Brain microvascular endothelial cell (primary cell): Measurements from ENCODE around the gene PRKAG3.

Experiments used
- DNase-seq: peaks from one replicate; pipeline ENCODE4 v3.0.0-alpha.2; 2020
- H3K27ac ChIP-seq: fragments of 250-450 bp; sonication (Bioruptor Pico); 2 replicates; pipeline ENCODE4 v1.5.1; 2020; ENCODE audit warnings: mild to moderate bottlenecking, moderate library complexity
- H3K27me3 ChIP-seq: fragments of 250-450 bp; sonication (Bioruptor Pico); replicated peaks from 2 replicates; pipeline ENCODE4 v1.5.1; 2020; ENCODE audit warnings: mild to moderate bottlenecking
- H3K36me3 ChIP-seq: fragments of 250-450 bp; sonication (Bioruptor Pico); replicated peaks from 2 replicates; pipeline ENCODE4 v1.5.1; 2020; ENCODE audit warnings: mild to moderate bottlenecking
- H3K4me3 ChIP-seq: 2 replicates; pipeline ENCODE4 v1.5.1; 2011; ENCODE audit warnings: low read depth, mild to moderate bottlenecking, control low read depth, low read length, moderate library complexity
- CTCF ChIP-seq: IDR thresholded peaks from 2 replicates; pipeline ENCODE4 v1.5.1; 2011; ENCODE audit warnings: low read depth, mild to moderate bottlenecking, moderate library complexity, low read length, control low read depth, inconsistent platforms; ENCODE audit errors: missing control alignments
- in situ Hi-C: cut with HindIII; loops from 2 replicates; pipeline ENCODE4 v1.10.0; 2017; ENCODE audit warnings: low sequenced_read_pairs, low pct_ligation_motif_present

Gene PRKAG3

DNA sequence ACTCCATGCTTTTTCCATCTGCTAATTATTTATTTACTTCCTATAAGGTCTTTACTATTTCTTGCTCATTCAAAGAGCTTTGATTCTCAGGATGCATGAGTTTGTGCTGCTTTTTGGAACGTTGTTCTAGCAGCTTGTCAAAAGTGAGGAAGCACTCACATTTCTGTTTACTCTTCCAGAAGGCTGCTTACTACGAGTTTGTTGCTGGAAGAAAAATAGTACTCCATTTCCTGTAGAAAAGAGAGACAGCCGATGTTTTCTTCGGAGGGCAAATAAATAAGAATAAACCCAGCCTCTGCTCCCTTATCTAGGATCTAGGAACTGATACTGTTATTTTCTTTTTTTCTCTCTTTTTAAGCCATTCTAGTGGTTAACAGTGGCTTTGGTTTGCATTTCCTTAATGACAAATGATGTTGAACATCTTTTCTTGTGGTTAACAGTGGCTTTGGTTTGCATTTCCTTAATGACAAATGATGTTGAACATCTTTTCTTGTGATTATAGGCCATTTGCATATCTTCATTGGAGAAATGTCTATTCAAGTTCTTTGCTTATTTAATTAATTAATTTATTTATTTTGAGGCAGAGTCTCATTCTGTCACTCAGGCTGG lies 29.1 kb downstream of the PRKAG3 start:
- no peak for DNase-seq
- H3K27ac ChIP-seq, result no peak overlapping the region
- no peak overlapping the region for H3K4me3 ChIP-seq
- TF ChIP-seq CTCF, result no peak
- peaks cover 11% of the 10 kb centered on the region for H3K27me3 ChIP-seq
- in situ Hi-C loops, result no loop called here
- H3K36me3 ChIP-seq, result no peaks in the 10 kb centered on the region

DNA sequence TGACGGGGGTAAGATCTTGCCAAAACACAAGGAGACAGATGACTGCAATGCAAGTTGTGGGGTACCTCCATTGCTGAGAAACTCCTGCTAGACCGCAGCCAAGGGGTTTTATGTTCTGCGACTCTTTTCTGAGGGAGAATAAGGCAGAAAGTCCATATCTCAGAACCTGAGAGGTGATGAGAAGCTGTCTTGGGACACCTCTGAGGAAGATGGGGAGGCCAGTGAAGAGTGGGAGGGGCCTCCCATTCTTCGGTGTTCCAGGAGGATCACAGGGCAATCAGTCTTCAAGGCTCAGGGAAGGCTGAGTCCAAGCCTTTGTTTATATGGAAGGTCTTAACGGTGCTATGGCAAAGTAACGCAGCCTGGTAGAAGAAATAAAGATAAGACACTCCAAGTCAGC lies 31.6 kb downstream of the PRKAG3 start:
- Histone ChIP-seq H3K27me3 (peaks cover 13% of the 10 kb centered on the region), H3K4me3 (no peak overlapping the region), H3K36me3 (no peaks in the 10 kb centered on the region), H3K27ac (no peak overlapping the region)
- in situ Hi-C loops, result no loop called here
- no peak for DNase-seq
- no peak for TF ChIP-seq CTCF

DNA sequence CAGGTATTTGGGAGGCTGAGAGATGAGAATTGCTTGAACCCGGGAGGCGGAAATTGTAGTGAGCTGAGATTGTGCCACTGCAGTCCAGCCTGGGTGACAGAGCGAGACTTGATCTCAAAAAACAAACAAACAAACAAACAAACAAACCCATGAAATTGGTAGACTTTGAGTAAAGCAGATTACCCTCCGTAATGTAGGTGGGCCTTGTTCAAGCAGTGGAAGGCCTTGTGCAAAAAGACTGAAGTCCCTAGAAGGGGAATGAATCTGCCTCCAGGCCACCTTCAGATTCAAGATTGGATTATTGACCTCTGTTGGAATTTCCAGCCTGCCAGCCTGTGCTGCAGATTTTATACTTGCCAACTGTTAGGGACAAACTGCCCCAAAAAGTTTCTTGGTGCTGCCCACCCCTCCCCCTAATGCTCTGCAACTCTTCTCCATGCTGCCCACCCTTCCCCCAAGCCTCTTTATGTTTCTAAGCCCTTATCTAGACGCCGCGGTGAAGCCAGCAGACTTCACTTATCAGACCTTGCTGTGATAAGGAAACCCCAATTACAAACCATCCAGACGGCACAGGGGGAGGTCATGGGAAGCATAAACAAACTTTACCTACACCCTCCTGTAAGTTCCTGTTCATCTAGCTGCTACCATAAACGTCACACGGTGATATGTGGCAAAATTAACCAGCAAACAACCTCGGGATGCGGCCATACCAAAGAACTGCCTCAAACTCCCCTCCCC lies 32.7 kb downstream of the PRKAG3 start:
- H3K4me3 ChIP-seq, result no peak overlapping the region
- no peak overlapping the region for H3K27ac ChIP-seq

GRCh38 chr2:218796691-218797090 lies 34.9 kb downstream of the PRKAG3 start:
- Histone ChIP-seq H3K27me3 (peaks cover 13% of the 10 kb centered on the region), H3K27ac (no peak overlapping the region), H3K4me3 (no peak overlapping the region), H3K36me3 (no peaks in the 10 kb centered on the region)
- TF ChIP-seq CTCF, result no peak
- no peak for DNase-seq
- in situ Hi-C loops, result no loop called here

More for the DNA sequence above, 32.7 kb downstream of the PRKAG3 start:
- DNase-seq, result peak; percentile 64
- H3K36me3 ChIP-seq, result no peaks in the 10 kb centered on the region
- in situ Hi-C loops, result no loop called here
- peaks cover 13% of the 10 kb centered on the region for H3K27me3 ChIP-seq
- no peak for TF ChIP-seq CTCF

- peaks cover 2% of the 10 kb centered on the region for H3K27me3 ChIP-seq
- H3K4me3 ChIP-seq, result no peak overlapping the region
- no peaks in the 10 kb centered on the region for H3K36me3 ChIP-seq
- in situ Hi-C loops, result no loop called here
- TF ChIP-seq CTCF, result no peak
- no peak overlapping the region for H3K27ac ChIP-seq
- no peak for DNase-seq
Observed at GRCh38 chr2:218792433-218792832, 39.2 kb downstream of the PRKAG3 start.
